Loucy (cell line): Measurements from ENCODE around the gene RAP1GAP2.

Experiments
- H2AFZ ChIP-seq: fragments of 200-600 bp; sonication (generic); 2 replicates; pipeline ENCODE4 v1.6.0; 2016; ENCODE audit warnings: antibody characterized with exemption, mild to moderate bottlenecking, low read length, moderate library complexity
- H3F3A ChIP-seq: fragments of 200-600 bp; 2 replicates; pipeline ENCODE4 v1.6.0; 2016; ENCODE audit warnings: antibody characterized with exemption, low read depth, mild to moderate bottlenecking
- H3K27me3 ChIP-seq: fragments of 200-600 bp; sonication (generic); 2 replicates; pipeline ENCODE4 v1.6.1; 2014; ENCODE audit warnings: low read length, mild to moderate bottlenecking; ENCODE audit not compliant: insufficient read depth, poor library complexity, severe bottlenecking
- H3K36me3 ChIP-seq: fragments of 200-600 bp; sonication (generic); 2 replicates; pipeline ENCODE4 v1.6.1; 2016; ENCODE audit warnings: low read length; ENCODE audit not compliant: insufficient read depth
- H3K4me1 ChIP-seq: fragments of 200-600 bp; sonication (generic); 2 replicates; pipeline ENCODE4 v1.5.1; 2014; ENCODE audit warnings: low read length, mild to moderate bottlenecking; ENCODE audit not compliant: insufficient read depth, poor library complexity, severe bottlenecking
- H3K4me2 ChIP-seq: fragments of 200-600 bp; sonication (generic); 2 replicates; pipeline ENCODE4 v1.6.0; 2014; ENCODE audit warnings: antibody characterized with exemption, low read length, low read depth, mild to moderate bottlenecking; ENCODE audit not compliant: poor library complexity, severe bottlenecking
- H3K4me3 ChIP-seq: fragments of 200-600 bp; sonication (generic); 2 replicates; pipeline ENCODE4 v1.5.1; 2014; ENCODE audit warnings: low read length, mild to moderate bottlenecking, mixed read lengths; ENCODE audit not compliant: poor library complexity, severe bottlenecking
- H3K79me2 ChIP-seq: fragments of 200-600 bp; sonication (generic); 2 replicates; pipeline ENCODE4 v1.6.1; 2014; ENCODE audit warnings: low read length; ENCODE audit not compliant: insufficient read depth
- H3K9ac ChIP-seq: fragments of 200-600 bp; sonication (generic); 2 replicates; pipeline ENCODE4 v1.6.0; 2014; ENCODE audit warnings: mild to moderate bottlenecking, low read depth, low read length, moderate library complexity; ENCODE audit not compliant: poor library complexity, severe bottlenecking
- H3K9me2 ChIP-seq: fragments of 200-600 bp; sonication (generic); replicated peaks from 2 replicates; pipeline ENCODE4 v1.6.1; 2016; ENCODE audit warnings: low read depth, low read length, mixed read lengths
- H3K9me3 ChIP-seq: fragments of 200-600 bp; sonication (generic); 2 replicates; pipeline ENCODE4 v1.6.1; 2014; ENCODE audit warnings: mild to moderate bottlenecking, antibody characterized with exemption, low read length, low read depth; ENCODE audit not compliant: insufficient read depth
- H4K20me1 ChIP-seq: fragments of 200-600 bp; sonication (generic); 2 replicates; pipeline ENCODE4 v1.6.0; 2014; ENCODE audit warnings: antibody characterized with exemption, low read length, mild to moderate bottlenecking; ENCODE audit not compliant: insufficient read depth, poor library complexity, severe bottlenecking
- EZH2phosphoT487 ChIP-seq: fragments of 200-600 bp; IDR thresholded peaks from 2 replicates; pipeline ENCODE4 v1.6.1; 2018; ENCODE audit warnings: antibody characterized with exemption, mild to moderate bottlenecking, moderate library complexity, borderline replicate concordance
- TF ChIP-seq, protein P1 (sequence below): fragments of 200-600 bp; sonication (generic); conservative IDR thresholded peaks from 2 replicates; pipeline ENCODE4 v1.5.1; 2014; ENCODE audit warnings: mild to moderate bottlenecking, antibody characterized with exemption, low read length

RAP1GAP2 gene

DNA sequence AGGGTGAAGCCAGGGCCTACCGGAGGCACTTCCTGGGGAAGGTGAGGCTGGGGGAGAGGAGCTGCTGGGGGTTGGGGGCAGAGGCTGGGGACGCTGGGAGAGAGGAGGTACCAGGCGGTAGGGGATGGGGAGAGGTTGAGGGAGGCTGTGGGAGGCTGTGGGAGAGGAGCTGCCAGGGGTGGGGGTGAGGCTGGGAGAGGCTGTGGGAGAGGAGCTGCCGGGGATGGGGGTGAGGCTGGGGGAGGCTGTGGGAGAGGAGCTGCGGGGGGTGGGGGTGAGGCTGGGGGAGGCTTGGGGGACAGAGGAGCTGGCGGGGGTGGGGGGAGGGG lies 167.8 kb downstream of the RAP1GAP2 start:
- Histone ChIP-seq H4K20me1 (peaks cover 32% of the 10 kb centered on the region), H3F3A (no peaks in the 10 kb centered on the region), H3K9me3 (no peaks in the 10 kb centered on the region), H3K4me2 (no peak overlapping the region), H3K9me2 (no peaks in the 10 kb centered on the region), H2AFZ (no peak overlapping the region), H3K4me3 (no peak overlapping the region), H3K27me3 (no peaks in the 10 kb centered on the region), H3K36me3 (peaks cover 82% of the 10 kb centered on the region; the same call in 1 of the 2 replicates), H3K79me2 (peaks cover 11% of the 10 kb centered on the region; the same call in 1 of the 2 replicates), H3K9ac (no peak overlapping the region), H3K4me1 (no peaks in the 10 kb centered on the region)
- no peak for TF ChIP-seq EZH2phosphoT487
- TF ChIP-seq, protein P1, sequence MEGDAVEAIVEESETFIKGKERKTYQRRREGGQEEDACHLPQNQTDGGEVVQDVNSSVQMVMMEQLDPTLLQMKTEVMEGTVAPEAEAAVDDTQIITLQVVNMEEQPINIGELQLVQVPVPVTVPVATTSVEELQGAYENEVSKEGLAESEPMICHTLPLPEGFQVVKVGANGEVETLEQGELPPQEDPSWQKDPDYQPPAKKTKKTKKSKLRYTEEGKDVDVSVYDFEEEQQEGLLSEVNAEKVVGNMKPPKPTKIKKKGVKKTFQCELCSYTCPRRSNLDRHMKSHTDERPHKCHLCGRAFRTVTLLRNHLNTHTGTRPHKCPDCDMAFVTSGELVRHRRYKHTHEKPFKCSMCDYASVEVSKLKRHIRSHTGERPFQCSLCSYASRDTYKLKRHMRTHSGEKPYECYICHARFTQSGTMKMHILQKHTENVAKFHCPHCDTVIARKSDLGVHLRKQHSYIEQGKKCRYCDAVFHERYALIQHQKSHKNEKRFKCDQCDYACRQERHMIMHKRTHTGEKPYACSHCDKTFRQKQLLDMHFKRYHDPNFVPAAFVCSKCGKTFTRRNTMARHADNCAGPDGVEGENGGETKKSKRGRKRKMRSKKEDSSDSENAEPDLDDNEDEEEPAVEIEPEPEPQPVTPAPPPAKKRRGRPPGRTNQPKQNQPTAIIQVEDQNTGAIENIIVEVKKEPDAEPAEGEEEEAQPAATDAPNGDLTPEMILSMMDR: no peak

DNA sequence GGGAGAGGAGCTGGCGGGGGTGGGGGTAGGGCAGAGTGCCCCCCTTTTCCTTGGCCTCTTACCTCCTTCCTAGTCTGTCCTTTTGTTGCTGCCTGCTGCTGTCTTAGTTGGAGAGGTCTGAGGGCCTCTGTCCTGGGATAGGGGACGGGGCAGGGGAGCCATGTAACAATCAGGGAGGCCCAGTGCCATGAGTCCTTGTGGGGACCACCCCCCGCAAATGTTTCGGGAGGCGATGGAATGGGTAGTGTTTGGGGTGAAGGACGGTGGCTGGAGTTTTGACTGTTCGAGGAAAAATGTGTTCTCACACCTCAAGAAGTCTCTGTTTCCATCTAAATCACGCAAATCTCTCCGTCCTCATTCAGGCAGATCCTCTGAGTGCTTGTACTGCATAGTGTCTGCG lies 168.1 kb downstream of the RAP1GAP2 start:
- Histone ChIP-seq H3K9ac (no peak overlapping the region), H2AFZ (no peak overlapping the region), H3K4me1 (no peaks in the 10 kb centered on the region), H3K4me3 (no peak overlapping the region), H3K36me3 (peaks cover 79% of the 10 kb centered on the region; the same call in 1 of the 2 replicates), H4K20me1 (peaks cover 28% of the 10 kb centered on the region), H3K9me2 (no peaks in the 10 kb centered on the region), H3K79me2 (peaks cover 7% of the 10 kb centered on the region; the same call in 1 of the 2 replicates), H3K27me3 (no peaks in the 10 kb centered on the region), H3F3A (no peaks in the 10 kb centered on the region), H3K9me3 (no peaks in the 10 kb centered on the region), H3K4me2 (no peak overlapping the region)
- TF ChIP-seq, protein P1: no peak
- no peak for TF ChIP-seq EZH2phosphoT487

DNA sequence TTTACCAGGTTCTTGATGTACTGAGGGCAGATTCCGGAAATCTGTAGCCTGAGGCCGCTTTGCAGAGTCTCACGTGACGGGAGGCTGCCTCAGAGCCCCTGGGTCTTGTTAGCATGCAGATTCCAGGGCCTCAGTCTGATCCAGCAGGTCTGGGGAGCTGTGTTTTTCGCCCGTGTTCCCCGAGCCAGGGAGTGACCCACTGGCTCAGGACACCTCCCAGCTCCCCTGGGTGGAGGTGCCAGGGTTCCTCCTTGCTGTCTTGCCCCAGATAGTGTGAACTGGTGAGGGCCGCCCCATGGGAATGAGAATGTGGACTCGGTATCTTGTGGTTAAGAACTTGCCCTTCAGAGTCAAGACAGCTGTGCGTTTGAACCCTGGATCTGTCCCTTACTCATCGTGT lies 168.6 kb downstream of the RAP1GAP2 start:
- Histone ChIP-seq H3K4me1 (no peaks in the 10 kb centered on the region), H3K9ac (no peak overlapping the region), H3K27me3 (no peaks in the 10 kb centered on the region), H2AFZ (no peak overlapping the region), H3K4me3 (no peak overlapping the region), H4K20me1 (peaks cover 27% of the 10 kb centered on the region), H3K9me2 (no peaks in the 10 kb centered on the region), H3K79me2 (peaks cover 7% of the 10 kb centered on the region; the same call in 1 of the 2 replicates), H3K36me3 (peaks cover 78% of the 10 kb centered on the region; the same call in 1 of the 2 replicates), H3K4me2 (no peak overlapping the region), H3F3A (no peaks in the 10 kb centered on the region), H3K9me3 (no peaks in the 10 kb centered on the region)
- TF ChIP-seq, protein P1: no peak
